ENCODE data around the gene INPPL1. TPM values are rescaled to one million over a fixed set of nuclear protein-coding genes. Genes with fewer than 3 reads are reported as not detected.
"Not testable (repeated sequence)": the region's sequence is repeated elsewhere in the genome, so short reads cannot be mapped to it uniquely, and the experiment has no call there.

Gene INPPL1, protein sequence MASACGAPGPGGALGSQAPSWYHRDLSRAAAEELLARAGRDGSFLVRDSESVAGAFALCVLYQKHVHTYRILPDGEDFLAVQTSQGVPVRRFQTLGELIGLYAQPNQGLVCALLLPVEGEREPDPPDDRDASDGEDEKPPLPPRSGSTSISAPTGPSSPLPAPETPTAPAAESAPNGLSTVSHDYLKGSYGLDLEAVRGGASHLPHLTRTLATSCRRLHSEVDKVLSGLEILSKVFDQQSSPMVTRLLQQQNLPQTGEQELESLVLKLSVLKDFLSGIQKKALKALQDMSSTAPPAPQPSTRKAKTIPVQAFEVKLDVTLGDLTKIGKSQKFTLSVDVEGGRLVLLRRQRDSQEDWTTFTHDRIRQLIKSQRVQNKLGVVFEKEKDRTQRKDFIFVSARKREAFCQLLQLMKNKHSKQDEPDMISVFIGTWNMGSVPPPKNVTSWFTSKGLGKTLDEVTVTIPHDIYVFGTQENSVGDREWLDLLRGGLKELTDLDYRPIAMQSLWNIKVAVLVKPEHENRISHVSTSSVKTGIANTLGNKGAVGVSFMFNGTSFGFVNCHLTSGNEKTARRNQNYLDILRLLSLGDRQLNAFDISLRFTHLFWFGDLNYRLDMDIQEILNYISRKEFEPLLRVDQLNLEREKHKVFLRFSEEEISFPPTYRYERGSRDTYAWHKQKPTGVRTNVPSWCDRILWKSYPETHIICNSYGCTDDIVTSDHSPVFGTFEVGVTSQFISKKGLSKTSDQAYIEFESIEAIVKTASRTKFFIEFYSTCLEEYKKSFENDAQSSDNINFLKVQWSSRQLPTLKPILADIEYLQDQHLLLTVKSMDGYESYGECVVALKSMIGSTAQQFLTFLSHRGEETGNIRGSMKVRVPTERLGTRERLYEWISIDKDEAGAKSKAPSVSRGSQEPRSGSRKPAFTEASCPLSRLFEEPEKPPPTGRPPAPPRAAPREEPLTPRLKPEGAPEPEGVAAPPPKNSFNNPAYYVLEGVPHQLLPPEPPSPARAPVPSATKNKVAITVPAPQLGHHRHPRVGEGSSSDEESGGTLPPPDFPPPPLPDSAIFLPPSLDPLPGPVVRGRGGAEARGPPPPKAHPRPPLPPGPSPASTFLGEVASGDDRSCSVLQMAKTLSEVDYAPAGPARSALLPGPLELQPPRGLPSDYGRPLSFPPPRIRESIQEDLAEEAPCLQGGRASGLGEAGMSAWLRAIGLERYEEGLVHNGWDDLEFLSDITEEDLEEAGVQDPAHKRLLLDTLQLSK
- total RNA-seq (178 and 182 TPM in 2 replicates), polyA plus RNA-seq (130 and 156 TPM in 2 replicates)

DNA sequence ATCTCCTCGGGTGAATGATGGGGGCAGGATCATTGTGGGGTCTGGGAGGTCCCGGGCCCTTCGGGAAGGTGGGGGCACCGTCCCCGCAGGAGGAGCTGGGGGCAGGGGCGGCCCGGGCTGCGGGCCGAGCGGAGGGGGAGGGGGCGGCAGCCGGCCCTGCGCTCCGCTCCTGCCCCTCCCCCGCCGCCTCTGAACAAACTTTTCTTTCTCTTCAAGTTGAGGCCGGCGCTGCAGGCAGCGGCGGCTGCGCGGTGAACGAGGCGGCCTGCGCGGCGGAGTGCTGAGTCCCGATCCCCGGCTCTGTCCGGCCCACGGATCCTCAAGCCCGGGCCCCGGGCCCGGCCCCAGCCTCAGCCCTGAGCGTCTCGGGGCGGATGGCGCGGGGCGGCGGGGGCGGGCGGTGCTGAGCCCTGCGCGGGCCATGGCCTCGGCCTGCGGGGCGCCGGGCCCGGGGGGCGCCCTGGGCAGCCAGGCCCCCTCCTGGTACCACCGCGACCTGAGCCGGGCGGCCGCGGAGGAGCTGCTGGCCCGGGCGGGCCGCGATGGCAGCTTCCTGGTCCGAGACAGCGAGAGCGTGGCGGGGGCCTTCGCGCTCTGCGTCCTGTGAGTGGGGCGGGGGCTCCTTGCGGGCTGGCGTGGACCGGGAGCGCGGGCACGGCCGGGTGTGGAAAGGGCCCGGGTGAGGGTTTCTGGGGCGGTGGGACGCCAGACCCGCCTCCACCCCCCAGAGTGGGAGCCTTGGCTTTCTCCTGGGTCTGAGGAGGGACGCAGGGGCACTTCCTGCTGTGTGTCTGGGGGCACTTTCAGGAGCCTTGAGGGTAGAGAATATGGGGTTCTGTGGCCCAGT, at the start of gene INPPL1:
Gene INPPL1, plus strand, starts transcription at position 204 of the 847 bp plus-strand sequence. Its CDS starts 218 bp downstream, at position 422.
- Histone ChIP-seq H3K4me3 (peak within 1 kb of the TSS; percentile 64), H3K9me3 (ENCODE audit: low read depth) (no peaks in the 10 kb centered on the region), H3K4me1 (ENCODE audit: low read depth) (peaks cover 21% of the 10 kb centered on the region), H3K27me3 (no peaks in the 10 kb centered on the region), H3K36me3 (peaks cover 14% of the 10 kb centered on the region), H3K27ac (peak within 1 kb of the TSS; percentile 93)
- peak; percentile 58 to 81 for DNase-seq (ENCODE audit: low read depth in 1 of 2, low spot score in 1 of 2)
- TF ChIP-seq, protein P1, sequence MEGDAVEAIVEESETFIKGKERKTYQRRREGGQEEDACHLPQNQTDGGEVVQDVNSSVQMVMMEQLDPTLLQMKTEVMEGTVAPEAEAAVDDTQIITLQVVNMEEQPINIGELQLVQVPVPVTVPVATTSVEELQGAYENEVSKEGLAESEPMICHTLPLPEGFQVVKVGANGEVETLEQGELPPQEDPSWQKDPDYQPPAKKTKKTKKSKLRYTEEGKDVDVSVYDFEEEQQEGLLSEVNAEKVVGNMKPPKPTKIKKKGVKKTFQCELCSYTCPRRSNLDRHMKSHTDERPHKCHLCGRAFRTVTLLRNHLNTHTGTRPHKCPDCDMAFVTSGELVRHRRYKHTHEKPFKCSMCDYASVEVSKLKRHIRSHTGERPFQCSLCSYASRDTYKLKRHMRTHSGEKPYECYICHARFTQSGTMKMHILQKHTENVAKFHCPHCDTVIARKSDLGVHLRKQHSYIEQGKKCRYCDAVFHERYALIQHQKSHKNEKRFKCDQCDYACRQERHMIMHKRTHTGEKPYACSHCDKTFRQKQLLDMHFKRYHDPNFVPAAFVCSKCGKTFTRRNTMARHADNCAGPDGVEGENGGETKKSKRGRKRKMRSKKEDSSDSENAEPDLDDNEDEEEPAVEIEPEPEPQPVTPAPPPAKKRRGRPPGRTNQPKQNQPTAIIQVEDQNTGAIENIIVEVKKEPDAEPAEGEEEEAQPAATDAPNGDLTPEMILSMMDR (IDR thresholded peaks at IDR 0.05; ENCODE audit: low read depth, low read length) = no peak

DNA sequence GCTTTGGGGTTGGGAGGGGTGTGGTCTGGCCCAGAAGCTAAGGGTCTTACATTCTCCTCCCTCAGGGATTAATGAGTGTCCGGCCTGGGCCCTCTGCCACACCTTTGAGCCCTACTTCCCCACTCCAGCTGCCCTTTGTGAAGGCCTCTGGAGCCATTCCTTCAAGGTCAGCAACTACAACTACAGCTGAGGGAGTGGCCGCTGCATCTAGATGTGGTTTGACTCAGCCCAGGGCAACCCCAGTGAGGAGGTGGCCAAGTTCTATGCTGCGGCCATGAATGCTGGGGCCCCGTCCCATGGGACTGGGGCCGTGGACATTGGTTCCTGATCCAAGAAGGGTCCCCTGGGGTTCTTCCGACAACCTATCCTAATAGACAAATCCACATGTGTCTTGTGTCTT, 46.9 kb upstream of the INPPL1 start:
- no peak for DNase-seq (ENCODE audit: low read depth in 1 of 2, low spot score in 1 of 2)

DNA sequence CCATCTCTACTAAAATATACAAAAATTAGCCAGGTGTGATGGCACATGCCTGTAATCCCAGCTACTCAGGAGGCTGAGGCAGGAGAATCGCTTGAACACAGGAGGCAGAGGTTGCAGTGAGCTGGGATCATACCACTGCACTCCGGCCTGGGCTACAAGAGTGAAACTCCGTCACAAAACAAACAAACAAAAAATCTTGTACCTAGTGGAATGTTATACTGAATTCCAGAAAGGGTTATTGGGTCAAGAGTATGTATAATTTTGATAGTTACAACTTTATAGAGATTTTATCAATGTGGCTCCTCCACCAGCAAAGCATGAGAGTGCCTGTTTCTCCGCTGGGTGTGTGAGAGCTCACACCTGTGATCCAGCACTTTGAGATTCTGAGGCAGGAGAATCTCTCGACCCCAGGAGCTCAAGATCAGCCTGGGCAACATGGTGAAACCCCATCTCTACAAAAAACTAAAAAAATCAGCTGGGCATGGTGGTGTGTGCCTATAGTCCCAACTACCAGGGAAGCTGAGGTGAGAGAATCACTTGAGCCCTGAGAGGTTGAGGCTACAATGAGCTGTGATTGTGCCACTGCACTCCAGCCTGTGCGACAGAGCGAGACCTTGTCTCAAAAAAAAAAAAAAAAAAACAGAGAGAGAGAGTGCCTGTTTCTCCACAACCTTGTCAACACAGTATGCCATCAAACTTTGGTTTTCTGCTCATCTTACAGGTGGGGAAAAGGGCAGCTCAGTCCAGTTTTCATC, 45.3 kb upstream of the INPPL1 start:
- Histone ChIP-seq H3K4me1 (ENCODE audit: low read depth) (no peaks in the 10 kb centered on the region), H3K4me3 (no peak overlapping the region), H3K27me3 (no peaks in the 10 kb centered on the region), H3K27ac (no peak overlapping the region), H3K9me3 (ENCODE audit: low read depth) (no peaks in the 10 kb centered on the region), H3K36me3 (no peaks in the 10 kb centered on the region)
- no peak for DNase-seq (ENCODE audit: low read depth in 1 of 2, low spot score in 1 of 2)
- TF ChIP-seq, protein P1 (IDR thresholded peaks at IDR 0.05; ENCODE audit: low read depth, low read length) = no peak

More for the DNA sequence above, 46.9 kb upstream of the INPPL1 start:
- Histone ChIP-seq H3K4me1 (ENCODE audit: low read depth) (no peaks in the 10 kb centered on the region), H3K27ac (no peak overlapping the region), H3K27me3 (no peaks in the 10 kb centered on the region), H3K9me3 (ENCODE audit: low read depth) (no peaks in the 10 kb centered on the region), H3K4me3 (no peak overlapping the region), H3K36me3 (no peaks in the 10 kb centered on the region)
- TF ChIP-seq, protein P1 (IDR thresholded peaks at IDR 0.05; ENCODE audit: low read depth, low read length) = no peak

DNA sequence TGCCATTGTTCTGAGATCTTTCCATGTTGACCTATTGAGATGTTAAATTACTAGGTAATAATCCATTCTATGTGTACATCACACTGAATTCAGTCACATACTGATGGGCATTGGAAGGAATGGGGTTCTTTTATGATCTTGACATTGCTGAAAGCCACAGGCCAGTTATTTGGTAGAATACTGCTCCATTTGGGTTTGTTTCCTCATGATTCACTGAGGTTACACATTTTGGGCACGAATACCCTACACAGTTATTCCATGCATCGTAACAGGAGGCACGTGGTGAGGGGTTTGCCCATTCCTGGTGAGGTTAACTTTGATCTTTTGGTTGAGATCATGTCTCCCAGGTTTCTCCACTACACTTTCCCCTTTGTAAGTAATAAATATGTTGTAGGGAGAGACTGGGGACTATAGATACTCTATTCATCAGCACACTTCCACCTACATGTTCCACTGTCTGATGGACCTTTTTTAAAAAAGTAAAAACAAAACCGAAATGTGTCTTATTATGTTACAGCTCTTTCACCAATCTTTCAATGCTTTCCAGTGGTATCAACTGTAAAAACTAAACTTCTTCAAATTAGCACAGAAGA, 44.7 kb upstream of the INPPL1 start:
- no peaks in the 10 kb centered on the region for H3K27me3 ChIP-seq
- no peak overlapping the region for H3K4me3 ChIP-seq
- TF ChIP-seq, protein P1 (IDR thresholded peaks at IDR 0.05; ENCODE audit: low read depth, low read length) = no peak
- H3K9me3 ChIP-seq (ENCODE audit: low read depth) = no peaks in the 10 kb centered on the region
- H3K4me1 ChIP-seq (ENCODE audit: low read depth) = no peaks in the 10 kb centered on the region
- no peak overlapping the region for H3K27ac ChIP-seq
- H3K36me3 ChIP-seq = no peaks in the 10 kb centered on the region
- DNase-seq (ENCODE audit: low read depth in 1 of 2, low spot score in 1 of 2) = no peak

DNA sequence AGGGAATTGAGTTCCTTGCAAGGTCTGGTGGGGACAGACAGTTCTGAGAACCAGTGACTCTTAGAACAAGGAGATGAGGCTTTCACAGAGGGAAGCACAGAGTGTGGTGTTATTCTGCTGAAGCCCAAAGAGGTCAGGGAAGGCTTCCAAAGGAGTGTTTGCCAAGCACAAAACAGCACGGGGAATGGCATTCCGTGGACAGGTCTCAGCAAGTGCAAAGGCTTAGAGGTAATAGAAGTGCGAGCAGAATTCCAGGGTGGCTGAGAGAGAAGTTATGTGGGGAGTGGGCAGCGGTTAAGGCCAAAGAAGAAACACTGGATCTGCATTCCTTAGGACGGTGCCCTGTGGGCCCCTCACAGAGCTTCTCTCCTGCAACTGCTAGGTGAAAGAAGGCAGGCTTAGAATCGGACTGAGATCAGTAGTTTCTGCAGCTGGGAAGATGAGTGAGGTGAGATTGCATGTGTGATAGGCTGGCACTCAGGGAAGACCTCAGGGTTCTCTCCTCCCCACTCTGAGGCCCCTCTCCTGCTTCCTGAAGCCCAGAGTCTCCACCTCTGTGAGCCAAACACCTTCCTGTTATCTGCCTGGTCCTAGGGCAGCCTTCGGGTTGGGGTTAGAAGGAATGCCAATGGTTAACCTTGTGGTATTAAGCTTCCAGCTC, 43.5 kb upstream of the INPPL1 start:
- H3K4me3 ChIP-seq; H3K36me3 ChIP-seq; H3K27me3 ChIP-seq; H3K4me1 ChIP-seq (ENCODE audit: low read depth); H3K9me3 ChIP-seq (ENCODE audit: low read depth); DNase-seq (ENCODE audit: low read depth in 1 of 2, low spot score in 1 of 2); H3K27ac ChIP-seq: not testable (repeated sequence)

DNA sequence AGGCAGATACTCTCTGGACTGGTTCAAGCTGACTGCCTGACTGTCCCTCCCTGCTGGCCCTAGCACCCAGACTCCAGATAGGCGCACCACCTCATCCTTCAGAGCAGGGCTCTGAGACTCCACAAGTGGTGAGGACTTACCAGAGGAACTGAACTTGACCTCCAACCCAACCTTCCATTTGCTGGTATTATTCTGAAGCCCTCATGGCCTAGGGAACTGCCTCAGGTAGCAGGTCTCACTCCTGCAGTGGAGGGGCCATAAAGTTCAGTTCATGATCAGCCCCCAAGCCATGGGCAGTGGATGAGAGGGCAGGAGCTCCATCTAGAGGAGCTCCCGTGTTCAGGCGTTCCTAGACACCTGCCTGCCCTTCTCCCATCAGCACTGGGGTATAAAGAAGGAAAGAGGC, 43.0 kb upstream of the INPPL1 start:
- peak in 1 of 2 donors; percentile 7 for DNase-seq (ENCODE audit: low read depth in 1 of 2, low spot score in 1 of 2)
- not testable (repeated sequence) for H3K4me3 ChIP-seq

More for the DNA sequence above, 43.0 kb upstream of the INPPL1 start:
- H3K27ac ChIP-seq; H3K4me1 ChIP-seq (ENCODE audit: low read depth); H3K36me3 ChIP-seq; H3K9me3 ChIP-seq (ENCODE audit: low read depth); H3K27me3 ChIP-seq: not testable (repeated sequence)
